ENCODE results near the gene EML5.

EML5 gene

GRCh38 chr14:88612981-88613380 lies 179.8 kb downstream of the EML5 start:
- DNase-seq, result no peak

GRCh38 chr14:88611878-88612277 lies 180.9 kb downstream of the EML5 start:
- no peak for DNase-seq

DNA sequence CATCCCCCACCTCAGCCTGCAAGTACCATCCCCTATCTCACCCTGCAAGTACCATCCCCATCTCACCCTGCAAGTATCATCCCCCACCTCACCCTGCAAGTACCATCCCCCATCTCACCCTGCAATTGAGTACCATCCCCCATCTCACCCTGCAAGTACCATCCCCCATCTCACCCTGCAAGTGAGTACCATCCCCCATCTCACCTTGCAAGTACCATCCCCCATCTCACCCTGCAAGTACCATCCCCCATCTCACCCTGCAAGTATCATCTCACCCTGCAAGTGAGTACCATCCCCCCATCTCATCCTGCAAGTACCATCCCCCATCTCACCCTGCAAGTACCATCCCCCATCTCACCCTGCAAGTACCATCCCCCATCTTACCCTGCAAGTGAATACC lies 184.9 kb downstream of the EML5 start:
- no peak for DNase-seq

GRCh38 chr14:88605594-88605993 lies 187.2 kb downstream of the EML5 start:
- no peak for DNase-seq

DNA sequence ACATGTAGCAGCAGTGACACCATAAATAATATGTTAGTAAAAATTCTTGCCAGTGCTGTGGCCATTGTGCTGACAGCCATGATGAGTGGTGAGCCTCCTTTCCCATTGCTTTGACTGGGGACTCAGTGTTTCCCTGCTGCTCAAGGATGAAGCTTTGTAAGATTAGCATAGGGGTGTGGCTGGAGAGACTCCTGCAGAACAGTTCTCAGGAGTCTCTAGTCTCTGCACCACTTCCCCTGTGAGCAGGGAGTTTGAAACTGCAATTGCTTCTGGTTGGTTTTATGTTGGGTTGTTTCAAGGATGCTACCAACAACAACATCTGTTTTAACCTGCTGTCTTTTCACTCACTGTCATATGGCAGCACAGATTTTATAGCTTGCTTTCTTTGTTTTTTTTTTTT lies 188.5 kb downstream of the EML5 start:
- DNase-seq, result no peak

GRCh38 chr14:88599761-88600439 lies 192.9 kb downstream of the EML5 start:
- no peak for DNase-seq

DNA sequence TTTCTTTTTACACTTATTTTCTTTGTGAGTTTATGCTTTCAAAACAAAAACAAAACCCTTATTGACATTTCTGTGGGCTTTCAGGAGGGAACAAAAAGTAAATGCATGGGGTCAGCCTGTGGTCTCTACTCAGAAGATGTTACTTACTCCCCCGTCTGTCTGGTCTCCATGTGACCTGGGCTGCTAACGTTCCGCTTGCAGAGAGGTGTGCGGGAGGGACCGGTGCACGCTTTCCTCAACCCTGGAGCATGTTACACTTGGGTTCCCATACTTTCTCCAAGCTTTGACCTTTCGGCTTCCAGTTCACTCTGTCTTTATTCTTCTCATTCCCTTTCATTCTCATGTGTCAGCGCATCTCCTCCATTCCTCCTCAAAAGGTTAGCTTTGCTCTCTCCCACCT lies 193.4 kb downstream of the EML5 start:
- DNase-seq, result no peak

DNA sequence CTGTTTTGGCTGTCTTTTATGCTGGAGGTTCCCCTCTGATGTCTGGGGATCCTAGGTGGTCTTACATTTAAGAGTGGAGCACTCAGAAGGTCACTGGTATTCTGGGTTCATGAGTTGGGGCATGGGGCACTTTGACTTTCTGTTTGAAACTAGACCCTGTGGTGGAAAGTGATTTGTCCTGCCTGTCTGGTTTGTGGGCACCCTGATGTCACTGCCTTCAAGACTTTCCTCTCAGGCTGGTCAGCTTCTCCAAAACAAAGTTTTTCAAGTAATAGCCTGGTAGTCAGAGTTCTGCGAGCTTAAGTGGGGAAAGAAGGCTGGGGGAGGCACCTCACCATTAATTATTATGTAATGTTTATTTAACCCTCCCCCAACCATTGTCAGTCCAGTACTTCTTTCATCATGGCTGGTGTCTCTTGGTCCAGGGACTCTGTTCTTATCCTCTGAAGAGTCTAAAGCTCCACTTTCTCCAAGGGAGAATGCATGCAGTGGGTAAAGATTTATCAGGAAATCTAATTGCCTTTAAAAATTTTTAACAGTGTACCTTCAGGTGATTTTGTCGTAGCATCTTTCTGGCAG lies 194.6 kb downstream of the EML5 start:
- no peak for DNase-seq

- no peak for DNase-seq
Observed at GRCh38 chr14:88597601-88598000, 195.2 kb downstream of the EML5 start.

DNA sequence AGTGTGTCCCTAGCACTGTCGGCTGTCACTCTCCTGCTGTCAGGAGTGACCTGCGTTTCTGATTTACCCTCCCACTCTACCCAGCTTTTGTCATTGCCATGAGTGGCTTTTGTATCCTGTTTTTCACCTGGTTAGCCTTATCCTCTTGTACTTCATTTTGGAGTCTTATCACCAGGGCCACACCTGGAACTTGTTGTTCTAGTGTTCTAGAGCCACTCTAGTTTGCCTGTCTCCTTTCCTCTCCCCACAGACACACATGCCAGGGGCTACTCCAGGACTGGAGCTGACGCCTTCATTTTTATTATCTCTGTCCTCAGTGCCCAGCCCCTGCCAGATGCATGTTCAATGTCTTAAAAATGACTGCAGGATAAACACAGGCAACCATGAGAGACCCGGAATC lies 195.7 kb downstream of the EML5 start:
- no peak for DNase-seq

GRCh38 chr14:88592031-88592430 lies 200.7 kb downstream of the EML5 start:
- DNase-seq, result no peak

- no peak for DNase-seq
Observed at GRCh38 chr14:88590173-88590572, 202.6 kb downstream of the EML5 start.

DNA sequence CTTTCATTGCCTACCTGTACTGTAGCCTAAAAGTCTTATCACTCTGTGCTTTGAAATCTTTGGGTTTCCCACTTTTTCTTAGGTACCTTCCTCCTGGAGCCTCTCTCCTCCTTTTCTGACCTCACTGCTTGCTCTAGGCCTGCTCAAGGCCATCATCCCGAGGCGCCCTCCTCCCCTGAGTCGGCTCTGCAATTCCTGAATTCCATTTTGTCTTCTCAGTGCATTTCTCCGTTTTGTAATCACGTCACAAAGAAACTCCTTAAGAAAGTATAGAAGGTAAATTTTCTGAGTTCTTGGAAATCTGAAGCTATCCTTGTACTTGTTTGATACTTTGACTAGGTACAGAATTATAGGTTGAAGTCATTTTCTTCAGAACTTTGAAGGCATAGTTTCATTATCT lies 204.7 kb downstream of the EML5 start:
- no peak for DNase-seq

- no peak for DNase-seq
Observed at GRCh38 chr14:88584451-88584850, 208.3 kb downstream of the EML5 start.

DNA sequence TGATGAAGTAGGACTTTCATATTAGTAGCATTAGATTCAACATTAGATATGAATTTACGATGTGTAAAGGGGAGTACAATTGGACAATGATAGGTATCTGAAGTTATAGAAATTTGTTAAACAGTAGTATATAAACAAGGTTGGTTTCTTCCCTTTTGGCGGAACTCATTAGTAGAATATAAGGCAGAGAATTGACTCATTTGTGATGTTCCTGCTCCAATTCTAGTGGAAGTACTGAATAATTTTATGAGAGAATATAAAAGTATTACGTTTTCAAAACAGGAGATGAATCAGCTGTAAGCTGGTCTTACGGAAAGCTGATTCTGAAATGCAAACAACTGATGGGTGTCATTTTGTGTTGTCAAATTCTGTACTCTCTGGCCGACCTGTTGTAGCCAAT lies 216.5 kb downstream of the EML5 start:
- DNase-seq, result no peak

DNA sequence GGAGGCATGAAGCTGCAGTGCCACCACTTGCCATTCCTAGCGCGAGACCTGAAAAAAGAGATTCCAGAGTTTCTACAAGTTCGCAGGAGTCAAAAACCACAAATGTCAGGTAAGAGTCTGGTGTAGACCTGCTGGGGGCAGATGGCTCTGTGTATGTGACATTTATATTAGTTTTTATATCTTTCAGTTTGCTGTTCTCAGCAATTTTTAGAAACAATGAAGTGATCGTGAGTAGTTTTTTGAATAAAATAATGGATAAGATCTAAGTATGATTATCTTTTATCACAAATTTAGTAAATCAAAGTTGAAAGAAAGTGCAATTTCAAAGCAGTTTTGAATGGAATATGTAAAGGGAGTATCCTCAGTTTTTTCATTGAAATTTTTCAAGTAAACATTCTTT lies 220.6 kb downstream of the EML5 start:
- no peak for DNase-seq

- no peak for DNase-seq
Observed at GRCh38 chr14:88568196-88568595, 224.6 kb downstream of the EML5 start.

DNA sequence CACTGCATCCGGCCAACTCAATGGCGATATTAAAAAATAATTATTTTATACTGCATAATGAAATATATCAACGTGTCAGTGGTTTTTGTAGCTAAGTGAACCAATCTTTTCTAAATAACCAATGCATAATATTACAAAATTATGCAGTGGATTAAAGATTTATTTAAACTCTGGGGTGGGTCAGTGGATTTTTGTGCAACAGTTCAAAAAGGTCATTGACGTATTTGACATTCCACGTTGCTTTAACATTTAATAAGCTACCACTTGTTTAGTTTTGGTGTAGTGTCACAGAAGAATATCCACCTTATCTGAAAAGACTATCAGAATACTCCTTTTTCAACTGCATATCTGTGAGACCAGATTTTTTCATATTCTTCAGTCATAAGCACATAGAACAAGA lies 227.3 kb downstream of the EML5 start:
- DNase-seq, result no peak

GRCh38 chr14:88563845-88564244 lies 228.9 kb downstream of the EML5 start:
- no peak for DNase-seq

- DNase-seq, result peak; percentile 93
Observed at GRCh38 chr14:88562831-88563686, 229.7 kb downstream of the EML5 start, which contains the start of gene ZC3H14. Gene ZC3H14 (plus strand): TSS chr14:88563037. CDS start chr14:88563134, 97 bp downstream.

DNA sequence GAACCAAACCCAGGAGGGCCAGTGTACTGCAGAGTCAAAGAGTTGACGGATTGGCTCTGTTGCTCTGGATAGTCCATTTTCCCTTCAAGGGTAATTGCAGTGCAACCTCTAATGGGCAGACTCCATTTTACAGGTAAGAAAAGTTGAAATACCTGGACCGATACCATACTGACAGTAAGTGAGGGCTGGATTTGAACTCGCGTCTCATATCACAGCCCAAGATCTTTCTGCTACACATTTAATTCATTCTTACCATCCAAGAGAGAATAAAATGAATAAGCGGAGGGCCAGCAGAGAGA lies 230.3 kb downstream of the EML5 start:
- DNase-seq, result no peak
